ENCODE results near the gene SYP. TPM values are rescaled to one million over a fixed set of nuclear protein-coding genes. Genes with fewer than 3 reads are reported as not detected.
"Not testable (repeated sequence)": the region's sequence is repeated elsewhere in the genome, so short reads cannot be mapped to it uniquely, and the experiment has no call there.

SYP gene
- total RNA-seq, 1 donor from 2014 or later = 0.18 TPM

DNA sequence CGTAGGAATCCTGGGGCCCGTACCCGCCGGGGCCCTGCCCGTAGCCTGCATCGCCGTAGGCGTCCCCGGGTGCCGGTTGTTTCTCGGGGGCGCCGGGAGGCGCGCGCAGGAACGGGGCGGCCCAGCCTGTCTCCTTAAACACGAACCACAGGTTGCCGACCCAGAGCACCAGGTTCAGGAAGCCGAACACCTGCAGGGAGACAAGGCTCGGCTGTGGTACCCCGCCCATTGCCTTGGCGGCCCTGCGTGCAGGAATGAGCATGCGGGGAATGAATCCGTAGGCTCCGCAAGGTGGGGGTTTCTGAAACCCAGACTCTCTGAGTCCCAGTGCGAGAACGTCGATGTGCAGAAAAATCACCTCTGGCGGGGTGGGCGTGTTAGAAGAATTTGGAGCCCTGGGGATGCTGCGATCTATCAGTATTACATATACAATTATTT, 8.4 kb downstream of the SYP start:
- DNase-seq (ENCODE audit: extremely low read depth, low read depth, low spot score) = no peak

DNA sequence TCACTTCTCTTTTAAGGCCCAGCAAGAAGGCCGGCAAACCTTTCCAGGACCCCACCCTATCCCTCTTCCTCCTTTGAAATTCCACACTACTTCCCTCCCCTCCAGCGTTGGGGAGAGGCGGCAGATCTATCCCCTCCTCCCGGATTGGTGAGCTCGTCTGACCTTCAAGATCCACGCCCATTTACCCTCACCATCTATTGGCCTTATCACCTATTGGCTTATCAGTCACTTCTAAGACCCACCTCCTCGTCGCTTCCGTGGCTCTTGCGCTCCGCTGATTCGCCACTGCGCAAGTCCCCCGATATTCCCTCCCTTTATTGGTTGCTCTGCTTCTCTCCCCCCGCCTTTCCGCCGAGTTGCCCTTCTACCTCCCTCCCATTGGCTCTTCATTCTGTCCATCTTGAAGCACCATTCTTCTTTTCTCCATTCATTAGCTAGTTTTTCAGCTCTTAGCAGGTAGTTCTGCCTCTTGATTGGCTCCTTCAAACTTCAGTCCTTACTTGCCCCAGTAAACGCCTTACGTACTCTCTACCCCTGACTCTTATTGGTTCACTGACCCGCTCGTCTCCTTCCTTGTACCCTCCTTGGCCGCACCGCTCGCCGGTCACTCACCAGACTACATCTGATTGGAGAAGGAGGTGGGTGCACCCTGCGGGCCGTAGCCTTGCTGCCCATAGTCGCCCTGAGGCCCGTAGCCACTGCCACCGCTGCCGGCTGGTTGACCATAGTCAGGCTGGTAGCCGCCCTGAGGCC, 9.0 kb downstream of the SYP start:
- peak; percentile 86 for DNase-seq (ENCODE audit: extremely low read depth, low read depth, low spot score)

DNA sequence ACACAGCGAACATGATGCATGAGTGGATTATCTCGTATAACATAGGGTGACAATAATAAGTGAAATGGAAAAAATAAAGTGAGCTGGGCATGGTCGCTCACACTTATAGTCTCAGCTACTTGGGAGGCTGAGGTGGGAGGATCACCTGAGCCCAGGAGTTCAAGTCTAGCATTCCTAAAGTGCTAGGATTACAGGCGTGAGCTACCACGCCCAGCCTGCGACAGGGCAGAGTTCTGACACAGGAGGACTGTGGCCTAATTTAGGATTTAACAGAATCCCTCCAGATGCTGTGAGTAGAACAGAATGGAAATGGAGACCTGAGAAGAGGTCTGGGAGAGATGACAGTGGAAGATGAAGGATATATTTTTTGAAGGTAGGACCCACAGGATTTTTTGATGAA, 10.4 kb downstream of the SYP start:
- no peak for DNase-seq (ENCODE audit: extremely low read depth, low read depth, low spot score)

DNA sequence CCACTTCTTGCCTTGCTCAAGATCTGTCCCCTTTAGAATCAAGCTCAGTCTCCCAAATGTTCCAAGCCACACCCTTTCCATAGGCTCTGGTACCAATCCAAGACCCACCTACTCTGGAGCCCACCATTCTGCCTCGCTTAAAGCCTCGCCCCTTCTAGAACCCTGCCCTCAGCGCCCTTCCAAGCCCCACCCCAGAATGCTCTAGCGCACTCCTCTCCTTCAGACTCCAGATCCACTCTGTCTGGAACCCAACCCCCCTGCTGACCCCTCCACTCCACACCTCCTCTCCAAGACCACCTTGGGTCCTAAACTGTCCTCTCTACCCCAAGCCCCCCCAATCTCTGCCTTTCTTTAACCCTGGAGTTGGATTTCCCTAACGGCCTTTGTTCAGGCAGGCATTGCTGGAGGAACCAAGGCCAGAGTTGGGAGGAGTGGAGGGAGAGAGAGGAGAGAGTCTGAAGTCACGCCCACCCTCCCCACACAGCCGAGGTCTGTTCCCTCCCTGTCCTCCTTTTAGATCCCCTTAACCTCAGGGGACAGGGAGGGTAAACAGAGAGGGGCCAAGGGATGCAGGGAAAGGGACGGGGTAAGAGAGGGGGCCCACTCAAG, 11.4 kb downstream of the SYP start:
- no peak for DNase-seq (ENCODE audit: extremely low read depth, low read depth, low spot score)

DNA sequence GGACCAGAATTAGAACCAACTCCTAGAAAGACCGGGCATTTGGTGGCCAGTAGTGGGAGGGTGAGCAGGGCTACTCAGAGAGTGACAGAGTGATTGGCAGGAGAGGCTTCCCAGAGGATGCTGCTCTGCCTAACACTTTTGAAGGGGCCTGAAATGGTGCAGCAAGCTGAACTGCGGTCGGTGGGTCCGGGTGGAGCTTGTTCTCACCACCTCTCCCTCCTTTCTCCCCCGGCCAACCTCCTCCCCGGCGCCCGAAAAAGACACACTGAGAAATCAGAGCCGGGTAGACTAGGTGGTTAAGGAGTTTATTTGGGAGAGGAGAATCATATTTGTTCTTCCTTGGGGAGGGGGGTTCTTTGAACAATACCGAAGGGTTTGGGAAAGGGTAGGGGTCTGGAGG, 12.5 kb downstream of the SYP start:
- no peak for DNase-seq (ENCODE audit: extremely low read depth, low read depth, low spot score)

DNA sequence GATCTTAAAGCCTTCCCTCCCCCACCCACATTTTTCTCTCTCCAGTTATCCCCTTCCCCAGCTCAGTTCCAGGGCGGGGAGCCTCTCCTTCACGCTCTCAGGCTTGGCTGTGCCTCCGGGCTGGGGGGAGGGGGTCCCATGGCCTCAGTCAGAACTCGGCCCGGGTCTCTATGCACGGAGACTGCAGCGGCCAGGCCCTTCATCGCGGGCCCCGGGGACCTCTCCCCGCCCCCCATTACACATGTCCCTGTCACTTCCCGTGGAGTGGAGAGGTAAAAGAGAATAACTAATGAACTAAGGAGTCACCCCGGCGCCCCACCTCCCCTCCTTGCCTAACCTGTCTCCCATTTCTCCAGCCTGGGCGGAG, 13.0 kb downstream of the SYP start:
- no peak for DNase-seq (ENCODE audit: extremely low read depth, low read depth, low spot score)

DNA sequence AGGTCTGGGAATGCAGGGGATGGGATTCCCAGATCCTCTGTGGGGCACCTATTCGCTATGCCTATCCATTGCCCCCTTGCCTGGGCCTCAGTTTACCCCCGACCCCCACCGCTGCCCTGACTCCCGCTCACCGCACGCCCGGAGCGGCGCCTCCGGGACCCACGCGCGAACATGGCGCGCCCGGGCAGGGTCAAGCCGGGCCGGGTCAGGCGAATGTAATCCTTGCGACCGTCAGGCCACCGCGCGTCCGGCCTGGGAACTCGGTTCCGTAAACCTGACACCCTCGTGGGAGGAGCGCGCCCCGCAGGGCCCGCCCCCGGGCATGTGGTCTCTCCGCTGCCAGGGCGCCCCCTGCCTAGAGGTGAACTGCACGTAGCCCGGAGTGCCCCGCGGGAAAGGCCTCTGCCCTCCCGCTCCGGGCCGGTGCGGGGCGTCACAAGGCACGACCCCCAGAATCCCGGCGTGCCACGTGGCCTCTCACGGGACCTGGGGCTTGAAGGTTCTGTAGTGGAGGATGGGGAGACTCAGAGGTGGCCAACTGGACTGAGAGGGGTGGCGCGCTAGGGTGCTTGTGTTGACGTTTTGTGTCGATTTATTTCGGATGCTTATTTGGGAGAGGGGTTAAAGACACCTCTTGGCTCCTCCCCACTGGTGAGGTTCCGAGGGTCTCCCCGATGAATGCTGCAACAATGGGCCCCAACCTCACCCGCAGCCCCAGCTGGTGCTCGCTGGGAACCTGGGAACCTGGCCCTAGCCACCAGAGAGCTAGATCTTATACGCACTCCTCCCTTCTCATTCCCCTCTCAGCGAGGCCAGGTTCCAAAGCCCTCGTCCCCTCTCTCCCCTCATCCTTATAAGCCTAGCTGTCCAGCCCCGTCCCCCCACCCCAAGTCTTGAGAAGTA, 13.6 kb downstream of the SYP start, which contains the start of gene PRICKLE3:
TSS of gene PRICKLE3 (minus strand) at position 249 of the 903 bp plus-strand sequence. CDS start at position 173, 76 bp downstream.
- DNase-seq (ENCODE audit: extremely low read depth, low read depth, low spot score) = no peak

DNA sequence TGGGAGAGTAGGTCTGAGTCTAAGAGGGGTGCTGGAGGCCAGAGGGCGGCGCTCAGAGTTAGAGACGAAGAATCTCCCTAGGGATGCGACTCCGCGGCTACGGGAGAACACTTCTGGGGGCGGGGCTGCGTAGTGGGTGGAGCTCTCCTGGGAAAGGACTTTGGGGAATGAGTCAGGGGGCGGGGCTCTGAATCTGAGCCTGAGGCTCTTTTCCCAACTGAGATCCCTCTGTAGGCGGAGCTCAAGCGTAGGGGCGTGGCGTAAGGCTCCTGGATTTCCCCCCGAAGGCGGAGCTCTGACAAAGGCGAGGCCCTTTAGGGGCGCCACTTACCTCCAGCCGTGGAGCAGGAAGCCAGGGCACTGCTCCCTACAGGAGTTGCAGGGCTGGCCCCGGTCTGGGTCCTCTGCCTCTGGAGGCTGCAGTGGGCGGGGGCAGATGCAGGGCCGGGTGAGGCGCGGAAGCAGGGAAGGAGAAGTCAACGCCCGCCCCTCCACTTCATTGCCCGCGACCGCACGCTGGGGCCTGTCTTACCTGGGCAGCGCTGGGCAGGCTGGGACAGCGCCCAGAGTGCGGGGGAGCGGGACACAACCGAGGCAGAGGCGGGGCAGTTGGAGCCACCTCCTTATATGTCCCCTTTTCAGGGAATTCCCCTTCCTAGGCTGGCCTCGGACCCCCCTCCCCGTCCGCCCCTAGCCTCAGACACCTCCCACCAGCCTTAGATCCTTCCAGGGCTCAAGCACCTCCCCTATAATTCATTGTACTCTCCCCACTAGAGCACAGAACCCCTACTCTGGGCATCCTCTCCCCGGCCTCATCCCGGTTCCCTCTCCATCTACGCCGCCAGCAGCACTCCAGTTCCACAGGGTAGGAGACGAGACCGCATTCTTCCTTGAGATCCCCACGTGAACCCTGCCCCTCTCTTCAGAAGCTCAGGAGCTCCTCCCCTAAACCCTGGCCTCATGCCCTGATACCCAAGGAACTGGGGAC, 15.4 kb downstream of the SYP start:
- no peak for DNase-seq (ENCODE audit: extremely low read depth, low read depth, low spot score)

DNA sequence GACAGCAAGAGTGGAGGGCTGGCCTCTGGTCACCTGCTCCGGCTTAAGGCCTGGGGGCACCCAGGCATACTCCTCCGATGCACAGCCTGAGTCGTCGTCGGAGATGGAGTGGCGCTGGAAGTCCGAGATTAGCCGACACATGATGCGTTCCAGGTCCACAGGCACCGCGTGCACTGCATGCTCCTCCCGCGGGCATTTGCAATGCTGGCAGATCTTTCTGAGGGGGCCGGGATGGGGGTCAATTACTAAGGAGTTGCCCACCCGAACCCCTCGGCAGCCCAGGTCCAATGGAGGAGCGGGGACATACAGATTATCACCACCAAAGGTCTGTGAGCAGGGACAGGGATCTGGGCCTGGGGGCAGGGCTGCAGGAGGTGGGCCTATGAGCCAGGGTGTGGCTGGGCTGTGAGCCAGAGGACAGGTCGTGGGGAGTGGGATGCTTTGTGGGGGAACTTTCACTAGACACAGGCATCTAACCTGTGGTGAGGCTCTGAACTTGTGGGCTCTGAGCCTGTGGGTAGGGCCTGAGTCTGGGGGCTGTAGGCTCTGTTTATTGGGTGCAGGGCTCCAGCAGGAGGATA, 16.2 kb downstream of the SYP start:
- no peak for DNase-seq (ENCODE audit: extremely low read depth, low read depth, low spot score)

DNA sequence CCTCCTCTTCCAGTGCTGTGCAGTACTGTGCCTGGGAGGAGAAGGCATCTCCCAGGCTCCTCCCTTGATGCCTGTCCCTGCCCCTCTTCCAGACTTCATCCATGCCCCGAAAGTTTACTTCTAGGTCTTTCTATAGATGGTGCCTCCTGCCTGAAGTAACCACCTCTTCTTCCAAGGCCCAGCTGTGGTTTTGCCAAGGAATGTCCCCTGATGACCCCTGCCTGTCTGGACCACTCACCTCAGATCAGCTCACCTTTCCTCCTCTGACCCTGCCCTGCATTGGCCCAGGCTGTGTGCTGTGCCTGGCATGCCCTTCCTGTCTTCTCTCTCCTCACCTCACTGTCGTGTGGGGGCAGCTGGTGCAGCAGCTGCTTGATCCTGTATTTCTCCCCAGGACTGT, 20.6 kb downstream of the SYP start:
- no peak for DNase-seq (ENCODE audit: extremely low read depth, low read depth, low spot score)

DNA sequence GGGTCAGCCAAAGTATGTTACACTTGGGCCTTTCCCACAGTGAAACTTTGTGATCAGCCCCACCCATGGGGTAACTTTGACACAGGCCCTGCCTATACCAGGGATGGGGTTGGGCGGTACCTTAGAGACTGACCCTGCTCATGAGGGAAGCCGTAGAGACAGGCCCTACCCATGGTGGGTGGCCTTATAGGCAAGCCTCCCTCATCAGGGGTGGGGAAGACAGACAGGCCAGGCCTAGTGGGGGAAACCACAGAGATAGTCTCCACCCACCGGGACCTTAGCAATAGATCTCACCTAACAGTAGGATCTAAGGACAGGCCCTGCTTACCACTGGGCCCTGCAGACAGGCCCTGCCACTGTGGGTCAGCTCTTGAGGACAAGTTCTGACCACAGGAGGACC, 21.5 kb downstream of the SYP start:
- no peak for DNase-seq (ENCODE audit: extremely low read depth, low read depth, low spot score)

DNA sequence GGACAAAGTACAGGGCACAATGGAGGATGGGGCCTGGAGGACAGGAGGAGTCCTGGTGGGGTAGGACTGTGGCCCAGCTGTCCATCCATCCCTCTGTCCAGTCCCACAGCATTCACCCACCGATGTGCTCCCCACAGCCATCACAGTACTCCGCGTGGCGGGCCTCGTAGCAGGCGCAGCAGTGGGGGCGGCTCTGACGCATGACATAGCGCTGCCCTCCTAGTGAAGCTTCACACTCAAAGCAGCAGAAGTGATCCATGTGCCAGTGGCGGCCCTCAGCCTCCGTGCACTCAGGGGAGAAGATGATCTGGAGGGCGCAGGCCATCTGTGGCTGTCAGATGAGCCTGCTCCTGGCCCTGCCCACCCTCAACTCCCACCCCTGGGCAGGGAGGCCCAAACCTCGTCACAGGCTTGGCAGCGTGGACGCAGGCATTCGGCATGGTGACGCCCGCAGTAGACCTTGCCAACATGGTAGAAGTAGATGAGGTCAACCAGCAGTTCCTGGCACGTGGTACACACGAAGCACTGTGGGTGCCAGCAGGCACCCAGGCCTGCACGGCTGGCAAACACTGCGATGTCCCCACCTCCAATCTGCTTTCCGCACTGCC, 22.0 kb downstream of the SYP start:
- DNase-seq (ENCODE audit: extremely low read depth, low read depth, low spot score) = no peak

DNA sequence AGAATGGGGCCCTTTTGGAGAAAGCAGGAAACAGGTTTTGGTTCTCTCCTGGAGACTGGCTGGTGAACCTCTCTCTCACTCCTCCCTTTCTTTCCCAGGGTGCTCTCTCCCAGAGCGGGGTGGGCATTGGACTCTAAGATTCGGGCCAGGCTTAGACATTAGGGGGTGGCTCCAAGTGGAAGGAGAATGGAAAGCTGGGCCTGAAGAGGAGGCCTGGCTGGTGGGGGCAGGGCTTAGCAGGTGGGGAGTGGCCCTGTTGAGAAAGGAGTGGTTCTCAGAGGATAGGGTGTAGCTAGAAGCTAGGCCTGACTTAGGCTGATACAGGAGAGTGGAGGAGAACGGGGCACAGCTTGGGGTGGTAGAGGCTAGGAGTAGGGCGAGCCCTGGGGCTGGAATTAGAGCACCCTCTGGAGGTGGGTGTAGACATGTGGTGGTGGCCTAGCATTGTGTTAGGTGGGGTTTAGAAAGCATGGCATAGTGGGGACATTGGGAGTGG, 22.6 kb downstream of the SYP start:
- DNase-seq (ENCODE audit: extremely low read depth, low read depth, low spot score) = no peak

DNA sequence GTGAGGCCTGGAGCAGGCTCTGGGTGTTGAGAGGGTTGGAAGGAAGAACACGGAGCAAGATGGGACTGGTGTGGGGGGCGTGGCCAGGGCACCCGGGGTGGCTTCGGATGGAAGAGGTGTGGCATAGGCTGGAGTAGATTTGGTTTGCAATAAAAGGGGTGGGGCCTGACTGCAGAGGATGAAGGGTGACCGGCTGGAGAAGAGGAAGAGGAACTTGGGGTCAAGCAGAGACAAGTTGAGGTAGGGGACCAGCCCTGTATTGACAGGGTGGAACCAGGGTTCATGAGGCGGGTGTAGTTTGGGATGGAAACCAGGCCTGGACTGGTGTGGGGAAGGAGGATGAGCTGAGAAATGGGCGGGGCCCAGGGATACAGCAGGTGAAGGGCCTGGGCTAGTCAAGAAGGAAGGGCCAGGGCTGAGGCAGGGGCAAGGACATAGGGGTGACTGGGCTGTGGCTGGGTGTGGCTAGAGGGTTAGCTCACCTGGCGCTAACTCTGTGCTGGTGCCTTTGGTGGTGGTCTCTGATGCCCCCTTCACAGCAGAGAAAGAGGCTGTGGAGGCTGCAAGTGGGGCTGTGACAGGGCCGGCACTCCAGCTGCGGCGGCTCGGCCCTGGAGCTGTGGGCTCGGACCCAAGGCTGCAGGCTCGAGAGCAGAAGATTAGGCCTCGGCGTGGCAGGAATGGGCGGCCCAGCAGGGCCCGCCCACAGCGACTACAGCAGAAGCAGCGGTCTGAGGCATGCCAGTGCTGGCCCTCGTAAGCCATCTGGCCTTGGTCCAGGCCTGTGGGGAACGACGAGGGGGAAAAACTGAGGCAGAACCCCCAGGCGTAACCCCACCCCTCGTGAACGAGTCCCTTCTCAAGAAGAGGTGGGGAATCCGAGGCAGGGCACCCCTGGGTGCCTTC, 23.3 kb downstream of the SYP start:
- no peak for DNase-seq (ENCODE audit: extremely low read depth, low read depth, low spot score)

DNA sequence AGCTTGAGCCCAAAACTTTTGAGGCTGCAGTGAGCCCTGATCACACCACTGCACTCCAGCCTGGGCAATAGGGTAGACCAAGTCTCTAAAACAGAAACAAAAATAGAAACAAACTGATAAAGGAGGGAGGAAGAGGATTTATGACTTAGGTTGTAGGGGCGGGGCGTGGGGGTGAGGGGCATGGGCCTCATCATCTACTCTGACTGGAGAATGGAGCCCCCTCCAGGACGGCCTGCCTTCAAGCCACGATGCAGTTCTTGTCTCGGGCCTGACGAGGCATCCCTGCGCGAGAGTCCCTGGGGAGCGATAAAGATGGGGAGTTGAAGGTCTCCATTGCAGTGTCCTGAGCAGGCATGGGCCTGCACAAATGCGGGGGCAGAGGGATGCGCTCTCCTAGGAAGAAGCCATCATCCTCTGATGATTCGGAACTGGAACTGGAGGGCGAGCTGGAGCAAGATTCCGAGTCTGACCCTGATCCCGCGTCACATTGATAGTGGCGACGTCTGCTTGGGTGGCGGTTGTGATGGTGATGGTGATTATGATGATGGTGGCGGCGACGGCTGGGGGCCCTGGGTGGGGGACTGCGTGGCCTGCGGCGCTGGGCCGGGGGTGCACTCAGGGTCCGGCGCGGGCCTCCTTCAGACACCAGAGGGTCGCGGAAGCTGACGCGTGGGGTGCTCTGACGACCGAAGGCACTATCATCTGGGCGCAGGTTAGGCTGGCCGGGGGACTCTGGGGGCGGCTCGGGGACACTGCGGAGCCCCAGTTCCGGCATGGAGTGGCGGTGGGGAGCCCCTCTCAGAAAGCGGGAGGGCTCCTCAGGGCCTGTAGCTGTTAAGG, 24.3 kb downstream of the SYP start:
- DNase-seq (ENCODE audit: extremely low read depth, low read depth, low spot score) = no peak

DNA sequence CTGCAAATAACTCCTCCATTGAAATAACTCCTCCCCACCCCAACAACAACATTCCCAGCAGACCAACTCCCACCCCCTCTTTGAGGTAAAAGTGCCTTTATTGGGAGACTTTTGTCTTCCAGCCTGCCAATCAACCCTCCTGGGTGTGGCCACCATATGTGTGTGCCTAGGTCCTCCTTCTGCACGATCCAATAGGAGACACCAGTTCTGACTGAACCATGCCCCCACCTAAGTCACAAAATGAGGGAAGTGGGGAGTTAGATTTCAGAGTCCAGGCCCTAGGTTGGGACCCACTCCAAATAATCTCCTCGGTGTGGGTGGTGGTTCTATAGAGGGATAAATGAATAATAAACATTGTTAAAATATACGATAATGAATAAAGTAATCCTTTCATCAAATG, 25.3 kb downstream of the SYP start:
- DNase-seq (ENCODE audit: extremely low read depth, low read depth, low spot score) = no peak

DNA sequence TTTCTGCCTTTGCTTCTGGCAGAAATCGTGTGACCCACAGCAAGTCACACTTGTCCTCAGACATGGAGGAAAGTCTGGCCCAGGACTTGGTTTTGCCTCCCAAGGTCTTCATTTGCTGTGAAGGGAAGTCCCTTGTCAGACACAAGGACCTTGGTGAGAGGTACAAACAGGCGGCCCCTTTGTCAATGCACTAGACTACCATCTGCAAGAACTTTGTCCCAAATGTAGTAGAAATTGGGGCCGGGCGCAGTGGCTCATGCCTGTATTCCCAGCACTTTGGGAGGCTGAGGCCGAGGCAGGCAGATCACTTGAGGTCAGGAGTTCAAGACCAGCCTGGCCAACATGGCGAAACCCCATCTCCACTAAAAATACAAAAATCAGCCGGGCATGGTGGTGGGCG, 26.4 kb downstream of the SYP start:
- not testable (repeated sequence) for DNase-seq (ENCODE audit: extremely low read depth, low read depth, low spot score)
